ENCODE results near the gene TWSG1. TPM values are rescaled to one million over a fixed set of nuclear protein-coding genes. Genes with fewer than 3 reads are reported as not detected.

The TWSG1 gene
- total and polyA plus RNA-seq, 2 of the 13 experiments (the other 11 are each of a cell fraction or from before 2014, with no cell fraction given): 6.6 to 9.4 TPM

DNA sequence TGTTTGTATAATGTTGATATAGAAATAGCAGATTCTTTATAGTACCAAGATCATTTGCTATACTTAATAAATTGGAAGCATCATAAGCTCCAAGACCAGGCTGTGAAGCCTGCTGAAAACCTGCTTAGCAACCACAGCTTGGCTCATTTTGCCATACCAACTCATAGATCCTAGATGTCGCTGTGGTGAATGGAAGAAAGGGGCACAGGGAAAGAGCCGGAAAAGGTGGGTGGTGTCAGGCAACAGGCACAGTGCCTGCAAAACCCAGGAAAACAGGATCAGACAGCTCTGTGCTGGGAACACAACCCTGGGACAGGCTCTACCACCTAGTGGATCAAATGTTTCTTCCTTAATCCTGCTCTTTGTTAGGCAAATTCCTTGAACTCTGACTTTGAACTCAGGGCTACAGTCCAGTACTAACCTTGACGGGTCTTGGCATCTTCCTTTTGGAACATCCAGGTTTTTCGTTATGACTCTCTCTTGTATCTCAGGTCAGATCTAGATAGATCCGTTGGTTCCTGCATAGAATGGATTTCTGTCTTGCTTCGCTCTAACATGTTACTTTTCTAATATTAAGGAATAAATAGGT lies 31.6 kb downstream of the TWSG1 start:
- WGBS (ENCODE audit: low lambda C conversion rate): 92% methylated on average over 6 of the region's 6 CpGs
- no peak for DNase-seq (ENCODE audit: low spot score)
- intact Hi-C loops (cut with micrococcal nuclease; ENCODE audit: unreplicated experiment) (no loop called here), in situ Hi-C loops (cut with HindIII; ENCODE audit: extremely low pct_ligation_motif_present, low pct_unique_long_range_greater_than_20kb) (no loop called here)
- ChIA-PET POLR2A (no interaction called here), CTCF (ENCODE audit: low intra/inter-chr PET ratio, low total read pairs) (no interaction called here)
- H3K9ac ChIP-seq (ENCODE audit: insufficient read depth, low read depth, low read length): no peak overlapping the region
- no peak for FAIRE-seq
- no peak overlapping the region for H3K4me3 ChIP-seq (replicated peaks in 1 of 3; ENCODE audit: insufficient read depth in 1 of 3, low read depth in 2 of 3, low read length in 3 of 3)
- no peak overlapping the region for H2AFZ ChIP-seq (ENCODE audit: low read length)
- no peaks in the 10 kb centered on the region for H3K79me2 ChIP-seq (ENCODE audit: insufficient read depth, low read length)
- H3K9me3 ChIP-seq (ENCODE audit: low read length): no peaks in the 10 kb centered on the region
- ATAC-seq: no peak
- no peaks in the 10 kb centered on the region for H3K36me3 ChIP-seq (replicated peaks in 1 of 2; ENCODE audit: control insufficient read depth in 1 of 2, insufficient read depth in 2 of 2, low read length in 2 of 2)
- no TSS peak for BruUV-seq (replicated peaks)
- H3K27ac ChIP-seq (ENCODE audit: extremely low read length, insufficient read depth, low read length): no peak overlapping the region
- H3K27me3 ChIP-seq (ENCODE audit: control insufficient read depth in 1 of 2, insufficient read depth in 2 of 2, low read length in 2 of 2): no peaks in the 10 kb centered on the region
- no peaks in the 10 kb centered on the region for H3K4me1 ChIP-seq (ENCODE audit: insufficient read depth, low read length)
- H4K20me1 ChIP-seq (ENCODE audit: insufficient read depth, low read length): no peaks in the 10 kb centered on the region
- H3K4me2 ChIP-seq (ENCODE audit: low read depth, low read length): no peak overlapping the region
- TF ChIP-seq HOXA3 (CRISPR knock-in tag; IDR thresholded peaks at IDR 0.05): no peak
- TF ChIP-seq ZFP36L1 (CRISPR knock-in tag; IDR thresholded peaks at IDR 0.05): no peak
- TF ChIP-seq KLF6 (CRISPR knock-in tag; IDR thresholded peaks at IDR 0.05): no peak
- no peak for TF ChIP-seq KLF16 (CRISPR knock-in tag; IDR thresholded peaks at IDR 0.05)
- TF ChIP-seq NR2F2 (IDR thresholded peaks at IDR 0.05; ENCODE audit: borderline replicate concordance, low read depth): no peak
- no peak for TF ChIP-seq MTA1 (CRISPR knock-in tag; IDR thresholded peaks at IDR 0.05; ENCODE audit: borderline replicate concordance)
- no peak for TF ChIP-seq TMF1 (CRISPR knock-in tag; IDR thresholded peaks at IDR 0.05; ENCODE audit: low read depth)
- TF ChIP-seq, protein P1, sequence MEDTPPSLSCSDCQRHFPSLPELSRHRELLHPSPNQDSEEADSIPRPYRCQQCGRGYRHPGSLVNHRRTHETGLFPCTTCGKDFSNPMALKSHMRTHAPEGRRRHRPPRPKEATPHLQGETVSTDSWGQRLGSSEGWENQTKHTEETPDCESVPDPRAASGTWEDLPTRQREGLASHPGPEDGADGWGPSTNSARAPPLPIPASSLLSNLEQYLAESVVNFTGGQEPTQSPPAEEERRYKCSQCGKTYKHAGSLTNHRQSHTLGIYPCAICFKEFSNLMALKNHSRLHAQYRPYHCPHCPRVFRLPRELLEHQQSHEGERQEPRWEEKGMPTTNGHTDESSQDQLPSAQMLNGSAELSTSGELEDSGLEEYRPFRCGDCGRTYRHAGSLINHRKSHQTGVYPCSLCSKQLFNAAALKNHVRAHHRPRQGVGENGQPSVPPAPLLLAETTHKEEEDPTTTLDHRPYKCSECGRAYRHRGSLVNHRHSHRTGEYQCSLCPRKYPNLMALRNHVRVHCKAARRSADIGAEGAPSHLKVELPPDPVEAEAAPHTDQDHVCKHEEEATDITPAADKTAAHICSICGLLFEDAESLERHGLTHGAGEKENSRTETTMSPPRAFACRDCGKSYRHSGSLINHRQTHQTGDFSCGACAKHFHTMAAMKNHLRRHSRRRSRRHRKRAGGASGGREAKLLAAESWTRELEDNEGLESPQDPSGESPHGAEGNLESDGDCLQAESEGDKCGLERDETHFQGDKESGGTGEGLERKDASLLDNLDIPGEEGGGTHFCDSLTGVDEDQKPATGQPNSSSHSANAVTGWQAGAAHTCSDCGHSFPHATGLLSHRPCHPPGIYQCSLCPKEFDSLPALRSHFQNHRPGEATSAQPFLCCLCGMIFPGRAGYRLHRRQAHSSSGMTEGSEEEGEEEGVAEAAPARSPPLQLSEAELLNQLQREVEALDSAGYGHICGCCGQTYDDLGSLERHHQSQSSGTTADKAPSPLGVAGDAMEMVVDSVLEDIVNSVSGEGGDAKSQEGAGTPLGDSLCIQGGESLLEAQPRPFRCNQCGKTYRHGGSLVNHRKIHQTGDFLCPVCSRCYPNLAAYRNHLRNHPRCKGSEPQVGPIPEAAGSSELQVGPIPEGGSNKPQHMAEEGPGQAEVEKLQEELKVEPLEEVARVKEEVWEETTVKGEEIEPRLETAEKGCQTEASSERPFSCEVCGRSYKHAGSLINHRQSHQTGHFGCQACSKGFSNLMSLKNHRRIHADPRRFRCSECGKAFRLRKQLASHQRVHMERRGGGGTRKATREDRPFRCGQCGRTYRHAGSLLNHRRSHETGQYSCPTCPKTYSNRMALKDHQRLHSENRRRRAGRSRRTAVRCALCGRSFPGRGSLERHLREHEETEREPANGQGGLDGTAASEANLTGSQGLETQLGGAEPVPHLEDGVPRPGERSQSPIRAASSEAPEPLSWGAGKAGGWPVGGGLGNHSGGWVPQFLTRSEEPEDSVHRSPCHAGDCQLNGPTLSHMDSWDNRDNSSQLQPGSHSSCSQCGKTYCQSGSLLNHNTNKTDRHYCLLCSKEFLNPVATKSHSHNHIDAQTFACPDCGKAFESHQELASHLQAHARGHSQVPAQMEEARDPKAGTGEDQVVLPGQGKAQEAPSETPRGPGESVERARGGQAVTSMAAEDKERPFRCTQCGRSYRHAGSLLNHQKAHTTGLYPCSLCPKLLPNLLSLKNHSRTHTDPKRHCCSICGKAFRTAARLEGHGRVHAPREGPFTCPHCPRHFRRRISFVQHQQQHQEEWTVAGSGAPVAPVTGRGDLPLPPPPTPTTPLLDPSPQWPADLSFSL (CRISPR knock-in tag; IDR thresholded peaks at IDR 0.05): no peak
- TF ChIP-seq, protein P2, sequence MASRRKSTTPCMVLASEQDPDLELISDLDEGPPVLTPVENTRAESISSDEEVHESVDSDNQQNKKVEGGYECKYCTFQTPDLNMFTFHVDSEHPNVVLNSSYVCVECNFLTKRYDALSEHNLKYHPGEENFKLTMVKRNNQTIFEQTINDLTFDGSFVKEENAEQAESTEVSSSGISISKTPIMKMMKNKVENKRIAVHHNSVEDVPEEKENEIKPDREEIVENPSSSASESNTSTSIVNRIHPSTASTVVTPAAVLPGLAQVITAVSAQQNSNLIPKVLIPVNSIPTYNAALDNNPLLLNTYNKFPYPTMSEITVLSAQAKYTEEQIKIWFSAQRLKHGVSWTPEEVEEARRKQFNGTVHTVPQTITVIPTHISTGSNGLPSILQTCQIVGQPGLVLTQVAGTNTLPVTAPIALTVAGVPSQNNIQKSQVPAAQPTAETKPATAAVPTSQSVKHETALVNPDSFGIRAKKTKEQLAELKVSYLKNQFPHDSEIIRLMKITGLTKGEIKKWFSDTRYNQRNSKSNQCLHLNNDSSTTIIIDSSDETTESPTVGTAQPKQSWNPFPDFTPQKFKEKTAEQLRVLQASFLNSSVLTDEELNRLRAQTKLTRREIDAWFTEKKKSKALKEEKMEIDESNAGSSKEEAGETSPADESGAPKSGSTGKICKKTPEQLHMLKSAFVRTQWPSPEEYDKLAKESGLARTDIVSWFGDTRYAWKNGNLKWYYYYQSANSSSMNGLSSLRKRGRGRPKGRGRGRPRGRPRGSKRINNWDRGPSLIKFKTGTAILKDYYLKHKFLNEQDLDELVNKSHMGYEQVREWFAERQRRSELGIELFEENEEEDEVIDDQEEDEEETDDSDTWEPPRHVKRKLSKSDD (CRISPR knock-in tag; IDR thresholded peaks at IDR 0.05; ENCODE audit: low read depth): no peak

All from HepG2 (cell line).